SK-N-SH (cell line): Measurements from ENCODE around the gene ERAP2.

Experiments used
- TF ChIP-seq, protein P1 (sequence below): fragments of 200-600 bp; sonication (generic); IDR thresholded peaks from 2 replicates; pipeline ENCODE4 v1.6.1; 2017; ENCODE audit warnings: antibody characterized with exemption, mild to moderate bottlenecking, moderate library complexity
- TF ChIP-seq, protein P2 (sequence below): IDR thresholded peaks from 2 replicates; pipeline ENCODE4; 2012

- TF ChIP-seq, protein P1, sequence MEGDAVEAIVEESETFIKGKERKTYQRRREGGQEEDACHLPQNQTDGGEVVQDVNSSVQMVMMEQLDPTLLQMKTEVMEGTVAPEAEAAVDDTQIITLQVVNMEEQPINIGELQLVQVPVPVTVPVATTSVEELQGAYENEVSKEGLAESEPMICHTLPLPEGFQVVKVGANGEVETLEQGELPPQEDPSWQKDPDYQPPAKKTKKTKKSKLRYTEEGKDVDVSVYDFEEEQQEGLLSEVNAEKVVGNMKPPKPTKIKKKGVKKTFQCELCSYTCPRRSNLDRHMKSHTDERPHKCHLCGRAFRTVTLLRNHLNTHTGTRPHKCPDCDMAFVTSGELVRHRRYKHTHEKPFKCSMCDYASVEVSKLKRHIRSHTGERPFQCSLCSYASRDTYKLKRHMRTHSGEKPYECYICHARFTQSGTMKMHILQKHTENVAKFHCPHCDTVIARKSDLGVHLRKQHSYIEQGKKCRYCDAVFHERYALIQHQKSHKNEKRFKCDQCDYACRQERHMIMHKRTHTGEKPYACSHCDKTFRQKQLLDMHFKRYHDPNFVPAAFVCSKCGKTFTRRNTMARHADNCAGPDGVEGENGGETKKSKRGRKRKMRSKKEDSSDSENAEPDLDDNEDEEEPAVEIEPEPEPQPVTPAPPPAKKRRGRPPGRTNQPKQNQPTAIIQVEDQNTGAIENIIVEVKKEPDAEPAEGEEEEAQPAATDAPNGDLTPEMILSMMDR = no peak
- TF ChIP-seq, protein P2, sequence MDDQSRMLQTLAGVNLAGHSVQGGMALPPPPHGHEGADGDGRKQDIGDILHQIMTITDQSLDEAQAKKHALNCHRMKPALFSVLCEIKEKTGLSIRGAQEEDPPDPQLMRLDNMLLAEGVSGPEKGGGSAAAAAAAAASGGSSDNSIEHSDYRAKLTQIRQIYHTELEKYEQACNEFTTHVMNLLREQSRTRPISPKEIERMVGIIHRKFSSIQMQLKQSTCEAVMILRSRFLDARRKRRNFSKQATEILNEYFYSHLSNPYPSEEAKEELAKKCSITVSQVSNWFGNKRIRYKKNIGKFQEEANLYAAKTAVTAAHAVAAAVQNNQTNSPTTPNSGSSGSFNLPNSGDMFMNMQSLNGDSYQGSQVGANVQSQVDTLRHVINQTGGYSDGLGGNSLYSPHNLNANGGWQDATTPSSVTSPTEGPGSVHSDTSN = no peak
Observed at GRCh38 chr5:96902876-96903275, 26.6 kb downstream of the ERAP2 start.
